Liver (tissue), 3 donors: Measurements from ENCODE around the gene SPATS2.

Experiments used
- CTCF ChIP-seq: fragments of 150-350 bp; IDR thresholded peaks from 2 replicates; pipeline ENCODE4 v1.5.1; 2017; ENCODE audit warnings: improper control_type of control experiment, low read depth, low read length; ENCODE audit not compliant: missing input control
- EGR1 ChIP-seq, 2 donors: IDR thresholded peaks; 2 replicates each; pipeline ENCODE4 v1.6.1; 2016 to 2018; ENCODE audit warnings: antibody characterized with exemption in 2 of 2, low read depth in 2 of 2
- FOXA1 ChIP-seq: IDR thresholded peaks from 2 replicates; pipeline ENCODE4 v1.6.1; 2016; ENCODE audit warnings: antibody characterized with exemption
- GABPA ChIP-seq, 2 donors: IDR thresholded peaks in 1 of 2; conservative IDR thresholded peaks in 1 of 2; 2 replicates each; pipeline ENCODE4 v1.6.1; 2016; ENCODE audit warnings: antibody characterized with exemption in 2 of 2, mild to moderate bottlenecking in 1 of 2, moderate library complexity in 1 of 2
- HNF4G ChIP-seq: IDR thresholded peaks from 2 replicates; pipeline ENCODE4 v1.6.1; 2016; ENCODE audit warnings: antibody characterized with exemption
- JUND ChIP-seq, 2 donors: IDR thresholded peaks; 2 replicates each; pipeline ENCODE4 v1.6.1; 2016; ENCODE audit warnings: antibody characterized with exemption in 2 of 2
- MAX ChIP-seq: IDR thresholded peaks from 2 replicates; pipeline ENCODE4 v1.6.1; 2016; ENCODE audit warnings: antibody characterized with exemption
- RAD21 ChIP-seq, 2 donors: IDR thresholded peaks; 2 replicates each; pipeline ENCODE4 v1.6.1; 2016; ENCODE audit warnings: antibody characterized with exemption in 2 of 2, mild to moderate bottlenecking in 2 of 2
- RXRA ChIP-seq, 2 donors: IDR thresholded peaks; 2 replicates each; pipeline ENCODE4 v1.6.1; 2017 to 2018; ENCODE audit warnings: antibody characterized with exemption in 2 of 2, mild to moderate bottlenecking in 1 of 2
- SP1 ChIP-seq: IDR thresholded peaks from 2 replicates; pipeline ENCODE4 v1.6.1; 2018; ENCODE audit warnings: antibody characterized with exemption, mild to moderate bottlenecking
- TAF1 ChIP-seq: conservative IDR thresholded peaks from 2 replicates; pipeline ENCODE4 v1.6.1; 2016; ENCODE audit warnings: antibody characterized with exemption, mild to moderate bottlenecking
- YY1 ChIP-seq: IDR thresholded peaks from 2 replicates; pipeline ENCODE4 v1.6.1; 2016; ENCODE audit warnings: antibody characterized with exemption, mild to moderate bottlenecking
- TF ChIP-seq, protein P1 (sequence below): IDR thresholded peaks from 2 replicates; pipeline ENCODE4 v1.6.1; 2016; ENCODE audit warnings: antibody characterized with exemption, mild to moderate bottlenecking
- TF ChIP-seq, protein P2 (sequence below): IDR thresholded peaks from 2 replicates; pipeline ENCODE4 v1.6.1; 2016; ENCODE audit warnings: antibody characterized with exemption
- donor health status: healthy.
- donor health status: healthy.

DNA sequence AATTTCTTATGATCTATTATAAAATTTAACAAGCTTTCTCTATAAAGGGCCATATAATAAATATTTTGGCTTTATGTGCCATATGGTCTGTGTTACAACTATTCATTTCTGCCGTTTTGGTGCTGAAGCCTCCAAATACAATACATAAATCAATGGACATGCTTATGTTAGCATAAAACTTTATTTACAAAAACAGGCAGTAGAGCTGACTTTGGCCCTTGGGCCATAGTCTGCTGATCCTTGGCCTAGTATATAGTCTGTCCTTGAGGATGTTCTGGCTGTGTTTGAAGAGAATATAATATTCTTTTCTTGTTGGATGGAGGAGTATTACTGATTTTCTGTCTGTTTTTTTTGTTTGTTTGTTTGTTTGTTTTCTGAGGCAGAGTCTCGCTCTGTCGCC lies 81.6 kb downstream of the SPATS2 start:
- TF ChIP-seq CTCF (no peak), GABPA (IDR thresholded peaks at IDR 0.05 in 1 of 2, conservative IDR thresholded peaks at IDR 0.05 in 1 of 2) (no peak), YY1 (no peak), MAX (no peak), RAD21 (IDR thresholded peaks at IDR 0.05) (no peak), JUND (IDR thresholded peaks at IDR 0.05) (no peak), TAF1 (no peak), RXRA (IDR thresholded peaks at IDR 0.05) (no peak), SP1 (no peak), EGR1 (IDR thresholded peaks at IDR 0.05; ENCODE audit: low read depth in 2 of 2) (no peak), FOXA1 (no peak), HNF4G (no peak)
- TF ChIP-seq, protein P1, sequence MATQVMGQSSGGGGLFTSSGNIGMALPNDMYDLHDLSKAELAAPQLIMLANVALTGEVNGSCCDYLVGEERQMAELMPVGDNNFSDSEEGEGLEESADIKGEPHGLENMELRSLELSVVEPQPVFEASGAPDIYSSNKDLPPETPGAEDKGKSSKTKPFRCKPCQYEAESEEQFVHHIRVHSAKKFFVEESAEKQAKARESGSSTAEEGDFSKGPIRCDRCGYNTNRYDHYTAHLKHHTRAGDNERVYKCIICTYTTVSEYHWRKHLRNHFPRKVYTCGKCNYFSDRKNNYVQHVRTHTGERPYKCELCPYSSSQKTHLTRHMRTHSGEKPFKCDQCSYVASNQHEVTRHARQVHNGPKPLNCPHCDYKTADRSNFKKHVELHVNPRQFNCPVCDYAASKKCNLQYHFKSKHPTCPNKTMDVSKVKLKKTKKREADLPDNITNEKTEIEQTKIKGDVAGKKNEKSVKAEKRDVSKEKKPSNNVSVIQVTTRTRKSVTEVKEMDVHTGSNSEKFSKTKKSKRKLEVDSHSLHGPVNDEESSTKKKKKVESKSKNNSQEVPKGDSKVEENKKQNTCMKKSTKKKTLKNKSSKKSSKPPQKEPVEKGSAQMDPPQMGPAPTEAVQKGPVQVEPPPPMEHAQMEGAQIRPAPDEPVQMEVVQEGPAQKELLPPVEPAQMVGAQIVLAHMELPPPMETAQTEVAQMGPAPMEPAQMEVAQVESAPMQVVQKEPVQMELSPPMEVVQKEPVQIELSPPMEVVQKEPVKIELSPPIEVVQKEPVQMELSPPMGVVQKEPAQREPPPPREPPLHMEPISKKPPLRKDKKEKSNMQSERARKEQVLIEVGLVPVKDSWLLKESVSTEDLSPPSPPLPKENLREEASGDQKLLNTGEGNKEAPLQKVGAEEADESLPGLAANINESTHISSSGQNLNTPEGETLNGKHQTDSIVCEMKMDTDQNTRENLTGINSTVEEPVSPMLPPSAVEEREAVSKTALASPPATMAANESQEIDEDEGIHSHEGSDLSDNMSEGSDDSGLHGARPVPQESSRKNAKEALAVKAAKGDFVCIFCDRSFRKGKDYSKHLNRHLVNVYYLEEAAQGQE, result no peak
- TF ChIP-seq, protein P2, sequence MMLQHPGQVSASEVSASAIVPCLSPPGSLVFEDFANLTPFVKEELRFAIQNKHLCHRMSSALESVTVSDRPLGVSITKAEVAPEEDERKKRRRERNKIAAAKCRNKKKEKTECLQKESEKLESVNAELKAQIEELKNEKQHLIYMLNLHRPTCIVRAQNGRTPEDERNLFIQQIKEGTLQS, result no peak
